ENCODE measurements around the gene MAEA. TPM values are rescaled to one million over a fixed set of nuclear protein-coding genes. Genes with fewer than 3 reads are reported as not detected.

MAEA gene
- polyA plus RNA-seq, 4 donors = 58.6 to 83.3 (median 79.0) TPM

- peak in 2 of 4 donors; percentile 74 to 78 for DNase-seq (ENCODE audit: low read depth in 4 of 4, low spot score in 2 of 4)
Measured at GRCh38 chr4:1249148-1249730, 40.5 kb upstream of the MAEA start.

GRCh38 chr4:1249731-1250526 is 39.8 kb upstream of the MAEA start:
- no peak for DNase-seq (ENCODE audit: low read depth in 4 of 4, low spot score in 2 of 4)

GRCh38 chr4:1250527-1250812 is 39.2 kb upstream of the MAEA start:
- no peak for DNase-seq (ENCODE audit: low read depth in 4 of 4, low spot score in 2 of 4)

- no peak for DNase-seq (ENCODE audit: low read depth in 4 of 4, low spot score in 2 of 4)
Measured at GRCh38 chr4:1250921-1251772, 38.5 kb upstream of the MAEA start.

- DNase-seq (ENCODE audit: low read depth in 4 of 4, low spot score in 2 of 4) = no peak
Measured at GRCh38 chr4:1251773-1252066, 38.0 kb upstream of the MAEA start.

DNA sequence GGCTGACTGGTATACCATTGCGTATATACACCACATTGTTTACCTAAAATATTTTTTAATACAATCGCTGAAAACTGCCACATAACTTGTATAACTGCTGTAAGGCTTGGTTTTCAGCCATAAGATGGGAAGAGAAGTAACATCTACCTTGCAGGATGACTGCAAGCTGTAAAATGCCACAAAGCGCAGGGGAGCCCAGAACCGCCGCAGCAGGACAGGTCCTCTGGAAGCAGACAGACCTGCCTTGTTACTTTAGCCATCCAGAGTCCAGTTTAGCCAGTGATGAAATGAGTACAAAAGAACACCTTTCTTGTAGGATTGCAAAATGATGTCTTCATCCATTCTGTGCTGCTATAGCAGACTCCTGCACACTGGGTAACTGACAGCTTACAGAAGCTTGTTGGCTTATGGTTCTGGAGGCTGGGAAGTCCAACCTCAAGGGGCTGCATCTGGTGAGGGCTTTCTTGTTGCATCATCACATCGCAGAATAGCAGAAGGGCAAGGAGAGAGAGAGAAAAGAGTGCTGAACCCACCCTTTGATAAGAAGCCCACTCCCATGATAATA is 36.7 kb upstream of the MAEA start:
- DNase-seq (ENCODE audit: low read depth in 4 of 4, low spot score in 2 of 4) = no peak

DNA sequence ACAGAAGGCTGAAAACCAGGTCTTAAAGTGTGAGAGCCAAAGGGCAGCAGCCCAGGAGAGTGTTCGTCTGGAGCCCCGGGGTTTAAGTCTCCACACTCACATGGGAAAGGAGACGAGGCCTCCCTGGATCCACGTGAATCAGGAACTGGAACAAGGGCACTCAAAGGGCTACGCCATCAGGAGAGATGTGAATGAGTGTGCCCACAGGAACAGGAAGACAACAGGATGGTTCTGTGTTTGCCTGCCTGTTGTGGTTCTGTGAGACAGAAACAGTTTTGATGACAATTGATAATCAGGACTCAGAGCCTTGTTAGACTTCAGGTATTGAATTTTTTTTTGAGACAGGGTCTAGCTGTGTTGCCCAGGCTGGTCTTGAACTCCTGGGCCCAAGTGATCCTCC is 35.9 kb upstream of the MAEA start:
- no peak for DNase-seq (ENCODE audit: low read depth in 4 of 4, low spot score in 2 of 4)

DNA sequence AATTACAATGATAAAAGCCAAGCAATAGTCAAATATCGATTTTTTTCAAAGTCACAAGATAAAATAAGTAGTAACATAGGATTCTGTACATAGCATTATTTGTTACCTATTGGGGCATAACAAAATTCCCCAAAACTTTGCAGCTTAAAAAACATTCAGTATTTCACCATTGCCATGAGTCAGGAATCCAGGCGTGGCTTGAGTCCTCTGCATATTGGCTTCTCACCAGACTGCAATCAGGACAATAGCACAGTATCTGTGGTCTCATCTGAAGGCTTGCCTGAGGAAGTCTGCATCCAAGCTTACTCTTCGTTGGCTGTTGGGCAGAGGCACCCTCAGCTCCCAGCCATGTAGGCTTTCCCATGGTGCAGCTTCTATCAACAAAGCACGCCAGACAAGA is 34.5 kb upstream of the MAEA start:
- DNase-seq (ENCODE audit: low read depth in 4 of 4, low spot score in 2 of 4) = no peak

GRCh38 chr4:1255699-1256098 is 34.0 kb upstream of the MAEA start:
- no peak for DNase-seq (ENCODE audit: low read depth in 4 of 4, low spot score in 2 of 4)

GRCh38 chr4:1258457-1258856 is 31.2 kb upstream of the MAEA start:
- no peak for DNase-seq (ENCODE audit: low read depth in 4 of 4, low spot score in 2 of 4)

- DNase-seq (ENCODE audit: low read depth in 4 of 4, low spot score in 2 of 4) = no peak
Measured at GRCh38 chr4:1259966-1260365, 29.7 kb upstream of the MAEA start.

- DNase-seq (ENCODE audit: low read depth in 4 of 4, low spot score in 2 of 4) = no peak
Measured at GRCh38 chr4:1260418-1261106, 29.1 kb upstream of the MAEA start.

GRCh38 chr4:1261107-1261928 is 28.4 kb upstream of the MAEA start:
- no peak for DNase-seq (ENCODE audit: low read depth in 4 of 4, low spot score in 2 of 4)

DNA sequence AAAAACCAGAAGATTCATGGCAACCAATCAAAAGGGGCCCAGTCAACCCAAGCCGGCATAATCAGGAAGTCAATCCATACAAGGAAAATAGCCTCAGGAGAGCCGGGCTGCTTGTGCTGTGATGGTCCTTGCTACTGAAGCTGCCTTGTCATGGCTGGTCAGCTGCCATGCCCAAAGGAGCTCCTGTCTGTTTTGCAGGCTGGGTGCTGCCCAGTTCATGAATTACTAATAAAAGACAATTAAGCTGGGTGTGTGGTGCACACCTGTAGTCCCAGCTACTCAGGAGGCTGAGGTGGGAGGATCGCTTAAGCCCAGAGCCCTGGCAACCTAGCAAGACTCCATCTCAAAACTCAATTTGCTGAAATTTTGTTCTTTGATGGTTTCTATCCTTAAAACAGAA is 24.7 kb upstream of the MAEA start:
- DNase-seq (ENCODE audit: low read depth in 4 of 4, low spot score in 2 of 4) = no peak

DNA sequence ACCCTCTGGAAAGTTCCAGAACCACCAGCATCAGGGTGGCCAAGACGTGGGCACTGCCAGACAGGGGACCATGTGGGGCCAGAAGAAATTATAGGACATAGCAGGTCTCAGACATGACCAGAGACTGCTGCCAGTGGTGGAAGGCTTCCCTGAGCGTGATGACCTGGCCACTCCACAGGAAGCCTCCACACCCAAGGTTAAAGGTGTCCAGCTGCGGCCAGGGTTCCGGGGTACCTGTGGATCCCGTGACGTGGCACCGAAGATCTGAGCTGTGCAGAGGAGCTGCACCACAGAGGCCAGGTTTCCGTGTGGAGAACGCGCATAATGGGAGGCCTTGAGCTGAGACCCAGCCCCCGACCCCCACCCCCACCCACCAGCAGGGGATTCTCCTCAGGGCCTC is 24.3 kb upstream of the MAEA start:
- DNase-seq (ENCODE audit: low read depth in 4 of 4, low spot score in 2 of 4) = no peak

- DNase-seq (ENCODE audit: low read depth in 4 of 4, low spot score in 2 of 4) = no peak
Measured at GRCh38 chr4:1266881-1267763, 22.6 kb upstream of the MAEA start.

- DNase-seq (ENCODE audit: low read depth in 4 of 4, low spot score in 2 of 4) = no peak
Measured at GRCh38 chr4:1269209-1269608, 20.5 kb upstream of the MAEA start.

GRCh38 chr4:1271686-1272085 is 18.0 kb upstream of the MAEA start:
- no peak for DNase-seq (ENCODE audit: low read depth in 4 of 4, low spot score in 2 of 4)

DNA sequence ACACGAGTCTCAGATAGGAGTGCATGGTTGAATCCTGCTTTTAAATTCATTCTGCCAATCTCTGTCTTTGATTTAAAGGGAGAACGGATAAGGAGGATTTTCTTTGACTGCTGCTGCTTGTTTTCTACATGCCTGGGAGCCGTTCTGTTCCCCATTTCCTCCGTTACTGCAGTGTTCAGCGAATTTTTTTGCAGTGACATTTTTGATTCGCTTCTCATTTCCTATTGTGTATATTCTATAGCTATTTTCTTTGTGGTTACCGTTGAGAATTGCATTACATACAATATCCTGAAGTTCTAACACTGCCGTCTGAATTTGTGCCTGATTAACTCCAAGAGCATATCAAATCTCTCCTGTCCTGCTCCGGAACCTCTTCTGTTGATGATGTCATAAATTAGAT is 14.8 kb upstream of the MAEA start:
- DNase-seq (ENCODE audit: low read depth in 4 of 4, low spot score in 2 of 4) = no peak
